GM12865 (cell line): ENCODE data around the gene PDE10A.

Source experiments
- DNase-seq: peaks from one replicate; pipeline ENCODE4 v3.0.0; 2010; ENCODE audit warnings: low read depth
- H3K4me3 ChIP-seq: 2 replicates; pipeline ENCODE4 v1.5.1; 2011; ENCODE audit warnings: mild to moderate bottlenecking, low read depth, low read length, control low read depth
- CTCF ChIP-seq: IDR thresholded peaks from 2 replicates; pipeline ENCODE4 v1.5.1; 2011; ENCODE audit warnings: low read length, control low read depth, low read depth, inconsistent platforms; ENCODE audit not compliant: insufficient read depth; ENCODE audit errors: missing control alignments

The PDE10A gene

GRCh38 chr6:165574220-165575157 lies 88.6 kb downstream of the PDE10A start:
- no peak for DNase-seq
- H3K4me3 ChIP-seq = no peak overlapping the region
- no peak for TF ChIP-seq CTCF

- no peak for TF ChIP-seq CTCF
- no peak overlapping the region for H3K4me3 ChIP-seq
- DNase-seq = no peak
Observed at GRCh38 chr6:165573671-165574070, 89.4 kb downstream of the PDE10A start.

- DNase-seq = peak; percentile 21
- TF ChIP-seq CTCF = no peak
- no peak overlapping the region for H3K4me3 ChIP-seq
Observed at GRCh38 chr6:165571721-165572132, 91.3 kb downstream of the PDE10A start.

GRCh38 chr6:165571068-165571682 lies 91.9 kb downstream of the PDE10A start:
- DNase-seq = no peak
- no peak overlapping the region for H3K4me3 ChIP-seq
- no peak for TF ChIP-seq CTCF

GRCh38 chr6:165568326-165568725 lies 94.7 kb downstream of the PDE10A start:
- no peak for TF ChIP-seq CTCF
- H3K4me3 ChIP-seq = no peak overlapping the region
- no peak for DNase-seq

- TF ChIP-seq CTCF = no peak
Observed at GRCh38 chr6:165566088-165566828, 96.8 kb downstream of the PDE10A start.

More at GRCh38 chr6:165566088-165566828, 96.8 kb downstream of the PDE10A start:
- no peak overlapping the region for H3K4me3 ChIP-seq
- no peak for DNase-seq
